Endodermal cell (in vitro differentiated cells): ENCODE results near the gene ASCL4. TPM values are rescaled to one million over a fixed set of nuclear protein-coding genes. Genes with fewer than 3 reads are reported as not detected.

ENCODE experiments used
- DNase-seq: peaks from one replicate; pipeline ENCODE4 v3.0.0-alpha.2; 2017
- H3K27ac ChIP-seq: 2 replicates; pipeline ENCODE4 v1.5.1; 2013; ENCODE audit warnings: mild to moderate bottlenecking, low read depth, low read length, moderate library complexity
- H3K27me3 ChIP-seq: 2 replicates; pipeline ENCODE4 v1.6.1; 2013; ENCODE audit warnings: mild to moderate bottlenecking, low read length, moderate library complexity; ENCODE audit not compliant: insufficient read depth, control insufficient read depth, poor library complexity, severe bottlenecking
- H3K36me3 ChIP-seq: 2 replicates; pipeline ENCODE4 v1.7.0; 2013; ENCODE audit warnings: mild to moderate bottlenecking, low read length, moderate library complexity; ENCODE audit not compliant: control insufficient read depth, insufficient read depth
- H3K4me1 ChIP-seq: one replicate; pipeline ENCODE4 v1.7.0; 2013; ENCODE audit warnings: low read length; ENCODE audit not compliant: control insufficient read depth, insufficient read depth
- H3K4me3 ChIP-seq: 2 replicates; pipeline ENCODE4 v1.5.1; 2013; ENCODE audit warnings: mild to moderate bottlenecking, low read length, moderate library complexity
- H3K9ac ChIP-seq: 2 replicates; pipeline ENCODE4 v1.6.1; 2013; ENCODE audit warnings: mild to moderate bottlenecking, low read length, moderate library complexity; ENCODE audit not compliant: poor library complexity, severe bottlenecking; ENCODE audit errors: extremely low read depth
- H3K9me3 ChIP-seq: 2 replicates; pipeline ENCODE4 v1.6.1; 2013; ENCODE audit warnings: mild to moderate bottlenecking, low read length, moderate library complexity; ENCODE audit not compliant: control insufficient read depth
- H3K27ac Mint-ChIP-seq: 2 replicates; pipeline ENCODE4 v1.8.0; 2020; ENCODE audit warnings: mixed read lengths
- H3K27me3 Mint-ChIP-seq: 2 replicates; pipeline ENCODE4 v1.8.0; 2021; ENCODE audit warnings: mild to moderate bottlenecking, mixed read lengths; ENCODE audit not compliant: insufficient read depth
- H3K36me3 Mint-ChIP-seq: 2 replicates; pipeline ENCODE4 v1.8.0; 2020; ENCODE audit warnings: low read depth, mixed read lengths
- H3K4me1 Mint-ChIP-seq: 2 replicates; pipeline ENCODE4 v1.8.0; 2020; ENCODE audit warnings: mixed read lengths
- H3K4me3 Mint-ChIP-seq: 2 replicates; pipeline ENCODE4 v1.8.0; 2020; ENCODE audit warnings: mild to moderate bottlenecking, moderate library complexity, mixed read lengths
- H3K9me3 Mint-ChIP-seq: 2 replicates; pipeline ENCODE4 v1.8.0; 2020; ENCODE audit warnings: mild to moderate bottlenecking, mixed read lengths
- CTCF ChIP-seq: fragments of 200-600 bp; sonication (generic); conservative IDR thresholded peaks from 2 replicates; pipeline ENCODE4 v1.5.0; 2021; ENCODE audit warnings: antibody characterized with exemption, mild to moderate bottlenecking
- WGBS, 2 experiments: methylation state at CpG; one replicate each; pipeline versions ENCODE4 v1.1.5 to v1.1.7; 2013; ENCODE audit warnings: missing lambda C conversion rate in 2 of 2, mixed read lengths in 1 of 2; ENCODE audit not compliant: insufficient coverage in 1 of 2, insufficient read length in 1 of 2; 5-methylcytosine and 5-hydroxymethylcytosine counted together
- total RNA-seq, 2 donors: library from RNA; stranded (reverse); fragmentation: NEBNext Ultra II Directional in 1 of 2; extraction: Animal tissue kit (Norgen Biotek cat#: 25700) in 1 of 2; gene quantifications; 2 replicates in 1 of 2; 3 replicates in 1 of 2; pipeline ENCODE4 v1.2.1, GENCODE V29; 2021

ASCL4 gene
- total RNA-seq, 2 donors from 2014 or later = not detected

- peak; percentile 61 for TF ChIP-seq CTCF
- WGBS, 2 experiments = 0 to 1% methylated on average over 24 to 83 of the region's 83 CpGs
- H3K27ac ChIP-seq = no peak within 1 kb of the TSS
Measured at GRCh38 chr12:107760809-107761501, 13.5 kb upstream of the ASCL4 start, which contains the start of gene PRDM4. TSS of gene PRDM4 (minus strand) at chr12:107761137. CDS start at chr12:107760515, 622 bp downstream.

GRCh38 chr12:107761502-107761904 lies 13.0 kb upstream of the ASCL4 start:
- Mint-ChIP-seq H3K27me3 (peaks cover 14% of the 10 kb centered on the region), H3K36me3 (peaks cover 10% of the 10 kb centered on the region), H3K4me1 (peaks cover 14% of the 10 kb centered on the region), H3K4me3 (peak overlapping the region; percentile 80), H3K27ac (peak overlapping the region; percentile 86), H3K9me3 (no peaks in the 10 kb centered on the region)
- TF ChIP-seq CTCF = peak; percentile 5
- H3K9me3 ChIP-seq = no peaks in the 10 kb centered on the region
- H3K27me3 ChIP-seq = peaks cover 39% of the 10 kb centered on the region
- H3K4me3 ChIP-seq = peak overlapping the region; percentile 99
- 0 to 3% methylated on average over 9 to 12 of the region's 12 CpGs for WGBS, 2 experiments
- no peak overlapping the region for H3K27ac ChIP-seq
- no peaks in the 10 kb centered on the region for H3K4me1 ChIP-seq
- peak overlapping the region; percentile 81 for H3K9ac ChIP-seq
- peaks cover 22% of the 10 kb centered on the region for H3K36me3 ChIP-seq
- peak; percentile 75 for DNase-seq

More at GRCh38 chr12:107760809-107761501, 13.5 kb upstream of the ASCL4 start, which contains the start of gene PRDM4:
- peaks cover 27% of the 10 kb centered on the region for H3K36me3 ChIP-seq
- Mint-ChIP-seq H3K4me1 (peaks cover 14% of the 10 kb centered on the region), H3K4me3 (peak within 1 kb of the TSS; percentile 80), H3K27ac (peak within 1 kb of the TSS; percentile 91), H3K36me3 (peaks cover 14% of the 10 kb centered on the region), H3K9me3 (no peaks in the 10 kb centered on the region), H3K27me3 (peaks cover 10% of the 10 kb centered on the region)
- DNase-seq = peak; percentile 99
- H3K9ac ChIP-seq = peak within 1 kb of the TSS; percentile 81
- no peaks in the 10 kb centered on the region for H3K9me3 ChIP-seq
- H3K27me3 ChIP-seq = peaks cover 33% of the 10 kb centered on the region
- no peaks in the 10 kb centered on the region for H3K4me1 ChIP-seq
- peak within 1 kb of the TSS; percentile 99 for H3K4me3 ChIP-seq

DNA sequence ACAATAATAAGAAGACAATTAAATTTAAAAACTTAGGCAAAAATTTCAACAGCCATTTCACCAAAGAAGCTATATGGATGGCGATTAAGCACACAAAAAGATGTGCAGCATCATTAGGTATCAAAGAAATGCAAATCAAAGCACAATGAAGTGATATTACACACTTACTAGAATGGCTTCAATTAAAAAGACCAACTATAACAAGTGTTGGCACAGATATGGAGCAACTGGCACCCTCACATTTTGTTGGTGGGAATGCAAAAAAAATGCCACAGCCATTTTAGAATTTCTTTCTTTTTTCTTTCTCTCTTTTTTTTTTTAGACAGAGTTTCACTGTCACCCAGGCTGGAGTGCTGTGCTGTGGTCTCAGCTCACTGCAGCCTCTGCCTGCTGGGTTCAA lies 11.6 kb upstream of the ASCL4 start:
- no peaks in the 10 kb centered on the region for H3K9me3 ChIP-seq
- H3K4me3 ChIP-seq = no peak overlapping the region
- no peaks in the 10 kb centered on the region for H3K9me3 Mint-ChIP-seq
- peaks cover 52% of the 10 kb centered on the region for H3K27me3 ChIP-seq
- no peak overlapping the region for H3K27ac Mint-ChIP-seq
- H3K36me3 Mint-ChIP-seq = peaks cover 2% of the 10 kb centered on the region
- TF ChIP-seq CTCF = no peak
- no peak overlapping the region for H3K27ac ChIP-seq
- no peaks in the 10 kb centered on the region for H3K4me1 ChIP-seq
- peaks cover 8% of the 10 kb centered on the region for H3K36me3 ChIP-seq
- H3K4me3 Mint-ChIP-seq = no peak overlapping the region
- peaks cover 14% of the 10 kb centered on the region for H3K4me1 Mint-ChIP-seq
- H3K27me3 Mint-ChIP-seq = peaks cover 17% of the 10 kb centered on the region
- 89% methylated on average over 1 of the region's 1 CpG; no CpG with 5 or more reads in 1 of the 2 experiments for WGBS, 2 experiments
- no peak overlapping the region for H3K9ac ChIP-seq
- DNase-seq = no peak
